ENCODE measurements around the gene SDS. TPM values are rescaled to one million over a fixed set of nuclear protein-coding genes. Genes with fewer than 3 reads are reported as not detected.

SDS gene
- total and polyA plus RNA-seq, 2 donors (not counting 3 experiments of a cell fraction or from before 2014, with no cell fraction given): not detected

GRCh38 chr12:113366827-113367226, 36.9 kb downstream of the SDS start:
- H3K4me1 ChIP-seq (ENCODE audit: control insufficient read depth, extremely low read depth, insufficient read depth, low read length): no peaks in the 10 kb centered on the region
- no peak for DNase-seq (ENCODE audit: low read depth, low spot score)
- H2AFZ ChIP-seq (ENCODE audit: low read depth, low read length): no peak overlapping the region
- H3K27me3 ChIP-seq (ENCODE audit: control insufficient read depth in 2 of 2, insufficient read depth in 2 of 2, low read length in 2 of 2): no peaks in the 10 kb centered on the region
- no peaks in the 10 kb centered on the region for H4K20me1 ChIP-seq (replicated peaks; ENCODE audit: control insufficient read depth, extremely low read depth, insufficient read depth, low read length)
- peaks cover 0 to 6% of the 10 kb centered on the region in 2 experiments for H3K36me3 ChIP-seq (ENCODE audit: control insufficient read depth in 2 of 2, extremely low read depth in 1 of 2, insufficient read depth in 2 of 2, low read length in 2 of 2)
- no TSS peak for BruUV-seq (replicated peaks)
- POLR2A ChIA-PET: no interaction called here
- no peak for FAIRE-seq
- no peak overlapping the region for H3K4me2 ChIP-seq (ENCODE audit: insufficient read depth, low read length)
- H3K79me2 ChIP-seq (ENCODE audit: control insufficient read depth, insufficient read depth, low read length): no peaks in the 10 kb centered on the region
- H3K4me3 ChIP-seq (replicated peaks in 1 of 3; ENCODE audit: insufficient read depth in 1 of 3, low read depth in 1 of 3, low read length in 3 of 3): no peak overlapping the region
- dilution Hi-C loops (cut with MboI; ENCODE audit: extremely low pct_ligation_motif_present, low sequenced_read_pairs): no loop called here
- H3K27ac ChIP-seq (ENCODE audit: insufficient read depth, low read depth, low read length): no peak overlapping the region
- H3K9me1 ChIP-seq (replicated peaks; ENCODE audit: control insufficient read depth, extremely low read depth, insufficient read depth, low read length): no peaks in the 10 kb centered on the region
- intact Hi-C loops (cut with micrococcal nuclease): no loop called here
- no peaks in the 10 kb centered on the region for H3K9me3 ChIP-seq (replicated peaks; ENCODE audit: control insufficient read depth, insufficient read depth, low read length)
- CTCF ChIA-PET: no interaction called here
- TF ChIP-seq EZH2 (IDR thresholded peaks at IDR 0.05; ENCODE audit: borderline replicate concordance, low read depth, low read length, severe bottlenecking) (no peak), FOS (IDR thresholded peaks at IDR 0.05; ENCODE audit: borderline replicate concordance, insufficient read depth, low read length) (no peak), POLR2A (IDR thresholded peaks at IDR 0.05; ENCODE audit: low read depth, low read length) (no peak), CTCF (IDR thresholded peaks at IDR 0.05; ENCODE audit: extremely low read depth in 1 of 2, insufficient read depth in 1 of 2, low read depth in 1 of 2, low read length in 2 of 2) (no peak), MYC (IDR thresholded peaks at IDR 0.05; ENCODE audit: low read depth, low read length) (no peak), MAX (IDR thresholded peaks at IDR 0.05; ENCODE audit: insufficient read depth, insufficient read length) (no peak), JUN (IDR thresholded peaks at IDR 0.05; ENCODE audit: borderline replicate concordance, insufficient read depth, insufficient read length, low read depth) (no peak), GATA2 (IDR thresholded peaks at IDR 0.05; ENCODE audit: insufficient read depth, insufficient read length, low read depth, low read length) (no peak), POLR2AphosphoS5 (IDR thresholded peaks at IDR 0.05; ENCODE audit: insufficient read depth, low read depth, low read length) (no peak)
- H3K9ac ChIP-seq (replicated peaks; ENCODE audit: extremely low read depth, insufficient read depth, low read length): no peak overlapping the region
